HFF-Myc (cell line): ENCODE results near the gene PTPRZ1.

Experiments
- DNase-seq: peaks from one replicate; pipeline ENCODE4 v3.0.0-alpha.2; 2011; ENCODE audit warnings: low read depth; ENCODE audit errors: extremely low read depth
- H3K4me3 ChIP-seq: replicated peaks from 2 replicates; pipeline ENCODE4 v1.5.1; 2011; ENCODE audit warnings: low read depth, mild to moderate bottlenecking, control low read depth, low read length
- CTCF ChIP-seq: IDR thresholded peaks from 2 replicates; pipeline ENCODE4 v1.5.1; 2012; ENCODE audit warnings: mild to moderate bottlenecking, low read depth, low read length, control low read depth; ENCODE audit errors: missing control alignments

The PTPRZ1 gene

GRCh38 chr7:121885166-121885920 is 12.4 kb downstream of the PTPRZ1 start:
- no peak for DNase-seq
- TF ChIP-seq CTCF, result no peak
- H3K4me3 ChIP-seq, result no peak overlapping the region

GRCh38 chr7:121887634-121888033 is 14.7 kb downstream of the PTPRZ1 start:
- H3K4me3 ChIP-seq, result no peak overlapping the region
- no peak for DNase-seq
- no peak for TF ChIP-seq CTCF

- TF ChIP-seq CTCF, result no peak
- DNase-seq, result no peak
- no peak overlapping the region for H3K4me3 ChIP-seq
Observed at GRCh38 chr7:121890833-121891232, 17.9 kb downstream of the PTPRZ1 start.

- no peak for TF ChIP-seq CTCF
- no peak for DNase-seq
- H3K4me3 ChIP-seq, result no peak overlapping the region
Observed at GRCh38 chr7:121891731-121892130, 18.8 kb downstream of the PTPRZ1 start.

- no peak for TF ChIP-seq CTCF
- DNase-seq, result no peak
- no peak overlapping the region for H3K4me3 ChIP-seq
Observed at GRCh38 chr7:121901026-121901425, 28.1 kb downstream of the PTPRZ1 start.

- H3K4me3 ChIP-seq, result no peak overlapping the region
- DNase-seq, result no peak
- TF ChIP-seq CTCF, result no peak
Observed at GRCh38 chr7:121904120-121904519, 31.2 kb downstream of the PTPRZ1 start.

GRCh38 chr7:121908042-121908441 is 35.1 kb downstream of the PTPRZ1 start:
- H3K4me3 ChIP-seq, result no peak overlapping the region
- TF ChIP-seq CTCF, result no peak
- DNase-seq, result no peak
